H1 (cell line): ENCODE data around the gene SOWAHC. TPM values are rescaled to one million over a fixed set of nuclear protein-coding genes. Genes with fewer than 3 reads are reported as not detected.

ENCODE experiments used
- ASH2L ChIP-seq: fragments of 200-600, 300-600 bp; sonication (generic); IDR thresholded peaks from one replicate; pipeline ENCODE4 v1.7.1; 2017; ENCODE audit warnings: low read length
- CEBPB ChIP-seq: IDR thresholded peaks from 2 replicates; pipeline ENCODE4 v1.6.1; 2012; ENCODE audit warnings: low read depth, low read length
- EP300 ChIP-seq, 2 experiments: IDR thresholded peaks; 1 replicate in 1 of 2; 2 replicates in 1 of 2; pipeline ENCODE4 v1.6.1; 2011 to 2012; ENCODE audit warnings: low read depth in 2 of 2, low read length in 2 of 2, mild to moderate bottlenecking in 2 of 2, borderline replicate concordance in 1 of 2, inconsistent platforms in 1 of 2, moderate library complexity in 1 of 2
- PHF8 ChIP-seq: fragments of 200-600 bp; sonication (generic); conservative IDR thresholded peaks from 2 replicates; pipeline ENCODE4 v1.7.1; 2012; ENCODE audit warnings: low read depth, mild to moderate bottlenecking, inconsistent platforms, low read length, moderate library complexity
- polyA plus RNA-seq, 7 experiments: library from polyadenylated mRNA; depleted of rRNA in 3 of 7; stranded (reverse) in 5 of 7; unstranded in 2 of 7; fragments of >200 nt in 5 of 7; fragments of 200-250 nt in 2 of 7; gene quantifications; 1 replicate in 5 of 7; 2 replicates in 1 of 7; 4 replicates in 1 of 7; pipeline versions ENCODE4 v1.2.1 to v1.2.3, GENCODE V29; 2011 to 2013; ENCODE audit warnings: missing spikeins in 2 of 7, mixed read lengths in 2 of 7
- total RNA-seq: library from RNA; stranded (reverse); fragmentation: NEBNext Ultra II Directional; extraction: Animal tissue kit (Norgen Biotek cat#: 25700); gene quantifications from 2 replicates; pipeline ENCODE4 v1.2.1, GENCODE V29; 2021

The SOWAHC gene
- total and polyA plus RNA-seq, 2 of the 8 experiments (the other 6 are each of a cell fraction or from before 2014, with no cell fraction given) = 3.1 to 17.8 TPM

DNA sequence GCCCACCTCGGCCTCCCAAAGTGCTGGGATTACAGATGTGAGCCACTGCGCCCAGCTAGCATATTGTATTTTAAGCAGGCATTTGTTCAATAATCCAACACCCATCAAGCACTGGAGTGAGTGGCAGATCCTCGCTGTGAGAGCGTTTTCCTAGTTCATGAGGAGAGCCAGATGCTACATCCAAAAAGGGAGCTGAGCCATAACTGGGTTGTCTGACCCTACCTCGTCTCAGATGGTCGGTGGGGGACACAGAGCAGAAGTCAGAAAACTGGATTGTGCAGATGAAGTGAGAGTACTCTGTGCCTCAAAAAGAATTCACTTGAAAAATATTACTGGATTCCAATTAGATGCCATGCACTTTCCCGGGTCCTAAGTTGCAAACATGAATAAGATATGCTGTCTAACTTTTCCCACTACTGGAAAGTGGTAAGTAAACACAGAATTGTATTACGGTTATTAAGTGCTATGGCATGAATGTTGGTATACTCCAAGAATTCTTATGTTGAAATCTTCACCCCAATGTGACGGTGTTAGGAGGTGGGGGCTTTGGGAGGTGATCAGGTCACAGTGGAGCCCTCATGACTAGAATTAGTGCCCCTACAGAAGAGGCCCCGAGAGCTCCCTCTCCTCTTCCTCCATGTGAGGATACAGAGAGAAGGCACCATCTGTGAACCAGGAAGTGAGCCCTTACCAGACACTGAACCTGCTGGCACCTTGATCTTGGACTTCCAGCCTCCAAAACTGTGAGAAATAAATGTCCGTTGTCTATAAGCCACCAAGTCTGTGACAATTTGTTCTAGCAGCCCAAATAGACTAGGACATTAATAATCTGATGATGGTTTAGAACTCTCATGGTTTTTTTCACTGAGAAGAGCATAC, 21.5 kb downstream of the SOWAHC start (continued):
- TF ChIP-seq ASH2L (no peak), PHF8 (no peak), EP300 (IDR thresholded peaks at IDR 0.05; ENCODE audit: borderline replicate concordance in 1 of 2, low read depth in 2 of 2, low read length in 2 of 2) (no peak), CEBPB (no peak)
